Measurements from ENCODE around the gene KRTAP10-12.
A peak's percentile ranks its signal among the peaks of the same experiment; 100 is the strongest.
"Not testable (repeated sequence)": the region's sequence is repeated elsewhere in the genome, so short reads cannot be mapped to it uniquely, and the experiment has no call there.

The KRTAP10-12 gene, protein sequence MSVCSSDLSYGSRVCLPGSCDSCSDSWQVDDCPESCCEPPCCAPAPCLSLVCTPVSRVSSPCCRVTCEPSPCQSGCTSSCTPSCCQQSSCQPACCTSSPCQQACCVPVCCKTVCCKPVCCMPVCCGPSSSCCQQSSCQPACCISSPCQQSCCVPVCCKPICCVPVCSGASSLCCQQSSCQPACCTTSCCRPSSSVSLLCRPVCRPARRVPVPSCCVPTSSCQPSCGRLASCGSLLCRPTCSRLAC

DNA sequence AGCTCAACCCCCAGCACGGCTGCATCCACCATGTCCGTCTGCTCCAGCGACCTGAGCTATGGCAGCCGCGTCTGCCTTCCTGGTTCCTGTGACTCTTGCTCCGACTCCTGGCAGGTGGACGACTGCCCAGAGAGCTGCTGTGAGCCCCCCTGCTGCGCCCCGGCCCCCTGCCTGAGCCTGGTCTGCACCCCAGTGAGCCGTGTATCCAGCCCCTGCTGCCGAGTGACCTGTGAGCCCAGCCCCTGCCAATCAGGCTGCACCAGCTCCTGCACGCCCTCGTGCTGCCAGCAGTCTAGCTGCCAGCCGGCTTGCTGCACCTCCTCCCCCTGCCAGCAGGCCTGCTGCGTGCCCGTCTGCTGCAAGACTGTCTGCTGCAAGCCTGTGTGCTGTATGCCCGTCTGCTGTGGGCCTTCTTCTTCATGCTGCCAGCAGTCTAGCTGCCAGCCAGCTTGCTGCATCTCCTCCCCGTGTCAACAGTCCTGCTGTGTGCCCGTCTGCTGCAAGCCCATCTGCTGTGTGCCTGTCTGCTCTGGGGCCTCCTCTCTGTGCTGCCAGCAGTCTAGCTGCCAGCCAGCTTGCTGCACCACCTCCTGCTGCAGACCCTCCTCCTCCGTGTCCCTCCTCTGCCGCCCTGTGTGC is at the start of gene KRTAP10-12:
KRTAP10-12 (plus strand) TSS at position 1 of the 639 bp plus-strand sequence; CDS start at position 31, 30 bp downstream.
- DNase-seq, result peak in 1 of 3 experiments; percentile 52

DNA sequence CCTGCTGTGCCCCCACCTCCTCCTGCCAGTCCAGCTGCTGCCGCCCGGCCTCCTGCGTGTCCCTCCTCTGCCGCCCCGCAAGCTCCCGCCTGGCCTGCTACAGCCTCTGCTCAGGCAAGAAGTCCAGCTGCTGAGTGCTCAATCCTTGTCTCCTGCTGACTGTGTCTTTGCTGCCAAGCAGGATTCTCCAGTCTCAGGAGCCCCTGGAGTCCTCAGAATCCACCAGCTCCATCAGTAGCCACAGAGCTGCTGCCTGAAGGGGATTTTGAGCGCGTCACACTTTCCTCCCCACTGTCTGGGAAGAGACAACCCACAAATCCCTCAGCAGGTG is 49.8 kb upstream of the KRTAP10-12 start:
- peak in 2 of 3 experiments; percentile 69 to 87 for DNase-seq

DNA sequence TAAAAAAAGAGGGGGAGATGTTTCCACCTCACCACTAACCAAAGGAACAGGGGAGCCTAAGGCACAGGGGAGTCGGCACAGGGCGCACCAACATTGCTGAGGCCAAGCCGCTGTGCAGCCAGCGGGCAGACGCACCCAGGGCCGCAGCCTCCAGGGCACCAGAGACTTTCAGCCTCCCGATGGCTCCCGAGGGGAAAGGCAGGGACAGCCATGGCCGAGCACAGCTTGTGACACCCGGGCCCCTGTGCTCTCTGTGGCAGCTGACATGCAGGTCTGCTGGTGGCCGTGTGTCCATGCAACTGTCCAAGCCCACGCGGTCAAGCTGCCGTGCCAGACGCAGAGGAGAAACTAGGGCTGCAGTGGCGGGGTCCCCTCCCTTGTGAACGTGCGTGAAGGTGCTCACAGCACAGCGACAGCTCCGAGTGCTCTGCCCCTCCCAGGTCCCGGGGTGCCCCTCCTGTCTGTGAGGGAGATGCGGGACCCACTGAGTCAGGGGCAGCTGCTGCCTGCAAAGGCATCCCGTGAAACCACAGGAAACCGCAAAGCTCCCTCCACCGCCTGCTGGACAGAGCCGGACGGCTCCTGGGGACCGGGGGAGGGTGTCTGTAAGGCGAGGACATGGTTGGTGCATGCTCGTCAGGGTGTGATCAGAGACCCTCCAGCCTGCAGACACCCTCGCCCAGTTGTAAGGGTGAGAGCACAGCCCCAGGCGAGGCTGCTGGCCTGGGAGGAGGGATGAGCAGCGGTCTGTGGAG is 48.2 kb upstream of the KRTAP10-12 start:
- no peak for DNase-seq

DNA sequence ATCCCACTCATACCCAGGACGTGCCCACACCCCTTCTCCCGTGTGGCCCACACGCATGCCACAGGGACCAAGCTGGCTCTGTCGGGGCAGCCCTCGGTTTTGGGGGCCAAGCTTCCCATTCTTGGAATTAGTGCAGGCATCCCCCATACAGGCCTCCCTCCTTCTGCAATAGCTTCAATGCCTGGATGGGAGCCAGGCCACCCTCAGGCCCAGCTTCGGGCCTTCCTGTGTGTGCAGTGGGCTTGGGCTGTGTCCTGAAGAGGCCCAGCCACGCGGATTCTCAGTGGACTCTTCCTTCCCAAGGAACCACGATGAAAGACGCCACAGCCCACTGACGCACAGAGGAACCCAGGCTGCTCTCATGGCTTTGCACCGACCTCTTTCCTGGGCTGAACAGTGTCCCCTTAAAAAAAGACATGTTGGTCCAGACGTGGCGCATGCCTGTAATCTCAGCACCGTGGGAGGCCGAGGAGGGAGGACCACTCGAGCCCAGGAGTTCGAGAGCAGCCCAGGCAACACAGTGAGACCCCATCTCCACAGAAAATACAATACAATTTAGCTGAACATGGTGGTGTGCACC is 47.4 kb upstream of the KRTAP10-12 start:
- no peak for DNase-seq

DNA sequence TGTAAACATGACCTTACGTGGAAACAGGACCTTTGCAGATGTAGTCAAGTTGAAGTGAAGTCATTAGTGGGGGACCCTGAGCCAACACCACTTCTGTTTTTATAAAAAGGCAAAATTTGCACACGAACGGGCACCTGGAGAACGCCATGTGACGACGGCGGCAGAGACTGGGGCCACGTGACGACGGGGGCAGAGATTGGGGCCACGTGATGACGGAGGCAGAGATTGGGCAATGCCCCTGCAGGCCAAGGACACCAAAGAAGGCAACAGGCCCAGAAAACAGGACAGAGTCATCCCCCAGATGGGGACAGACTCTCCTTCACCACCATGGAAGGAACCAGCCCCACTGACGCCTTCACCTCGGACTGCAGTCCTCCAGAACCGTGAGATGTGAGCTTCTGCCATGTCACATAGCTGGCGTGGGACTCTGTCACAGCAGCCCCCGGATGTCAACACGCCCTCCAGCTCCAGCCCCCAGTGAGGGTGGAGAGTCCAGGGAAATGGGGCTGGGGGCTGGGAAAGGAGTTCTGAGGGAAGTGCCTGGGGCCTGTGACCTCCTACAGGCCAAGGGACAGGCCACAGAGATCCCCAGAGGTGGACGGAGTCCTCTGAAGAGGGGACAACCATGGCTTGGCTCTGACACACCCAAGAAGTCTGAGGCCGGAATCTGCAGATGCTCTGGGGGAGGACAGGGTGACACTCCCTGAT is 46.6 kb upstream of the KRTAP10-12 start:
- no peak for DNase-seq

DNA sequence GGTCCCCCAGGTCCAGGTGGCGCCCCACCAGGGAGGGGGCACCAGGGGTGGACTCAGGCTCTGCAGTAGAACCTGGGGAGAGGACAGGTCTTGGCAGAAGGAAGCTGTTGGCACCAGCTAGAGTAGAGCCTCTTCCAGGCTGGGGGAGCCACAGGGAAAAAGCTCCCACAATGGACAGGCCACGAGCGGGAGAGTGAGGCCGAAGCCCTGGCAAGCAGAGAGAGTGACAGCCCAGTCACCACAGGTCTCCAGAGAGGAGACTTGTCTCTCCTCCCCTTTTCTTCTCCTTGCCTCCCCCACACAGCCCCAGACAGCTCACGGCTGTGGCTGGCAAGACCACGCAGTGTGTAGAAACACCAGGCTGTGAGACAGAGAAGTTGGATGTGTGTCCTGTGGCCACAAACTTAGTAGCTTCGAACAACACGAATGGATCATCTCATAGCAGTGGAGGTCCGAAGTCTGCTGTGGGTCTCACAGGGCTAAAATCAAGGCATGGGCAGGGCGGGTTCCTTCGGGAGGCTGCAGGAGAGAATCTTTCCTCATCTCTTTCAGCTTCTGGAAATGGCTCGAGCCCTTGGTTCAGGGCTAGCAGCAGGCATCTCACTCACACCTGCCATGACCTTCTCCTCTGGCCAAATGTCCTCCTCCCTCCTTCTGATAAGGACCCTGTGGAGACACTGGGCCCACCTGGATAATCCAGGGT is 45.8 kb upstream of the KRTAP10-12 start:
- DNase-seq, result no peak

DNA sequence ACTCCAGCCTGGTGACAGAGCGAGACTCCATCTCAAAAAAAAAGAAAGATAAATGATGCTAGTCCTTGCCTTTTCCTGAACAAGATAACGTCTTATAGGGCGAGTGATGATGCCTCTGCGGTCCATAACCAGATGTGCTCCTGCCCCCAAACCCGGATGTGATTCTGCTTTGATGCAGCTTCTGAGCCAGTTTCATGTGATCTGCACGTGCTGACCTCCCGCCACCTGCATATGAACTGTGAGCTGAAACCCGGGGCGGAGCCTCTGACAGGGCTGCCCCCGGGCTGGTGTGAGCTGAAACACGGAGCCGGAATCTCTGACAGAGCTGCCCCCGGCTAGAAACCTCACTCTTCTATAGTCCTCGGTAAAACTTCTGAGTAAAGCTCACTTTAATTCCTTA is 43.8 kb upstream of the KRTAP10-12 start:
- peak in 2 of 3 experiments; percentile 71 to 85 for DNase-seq

DNA sequence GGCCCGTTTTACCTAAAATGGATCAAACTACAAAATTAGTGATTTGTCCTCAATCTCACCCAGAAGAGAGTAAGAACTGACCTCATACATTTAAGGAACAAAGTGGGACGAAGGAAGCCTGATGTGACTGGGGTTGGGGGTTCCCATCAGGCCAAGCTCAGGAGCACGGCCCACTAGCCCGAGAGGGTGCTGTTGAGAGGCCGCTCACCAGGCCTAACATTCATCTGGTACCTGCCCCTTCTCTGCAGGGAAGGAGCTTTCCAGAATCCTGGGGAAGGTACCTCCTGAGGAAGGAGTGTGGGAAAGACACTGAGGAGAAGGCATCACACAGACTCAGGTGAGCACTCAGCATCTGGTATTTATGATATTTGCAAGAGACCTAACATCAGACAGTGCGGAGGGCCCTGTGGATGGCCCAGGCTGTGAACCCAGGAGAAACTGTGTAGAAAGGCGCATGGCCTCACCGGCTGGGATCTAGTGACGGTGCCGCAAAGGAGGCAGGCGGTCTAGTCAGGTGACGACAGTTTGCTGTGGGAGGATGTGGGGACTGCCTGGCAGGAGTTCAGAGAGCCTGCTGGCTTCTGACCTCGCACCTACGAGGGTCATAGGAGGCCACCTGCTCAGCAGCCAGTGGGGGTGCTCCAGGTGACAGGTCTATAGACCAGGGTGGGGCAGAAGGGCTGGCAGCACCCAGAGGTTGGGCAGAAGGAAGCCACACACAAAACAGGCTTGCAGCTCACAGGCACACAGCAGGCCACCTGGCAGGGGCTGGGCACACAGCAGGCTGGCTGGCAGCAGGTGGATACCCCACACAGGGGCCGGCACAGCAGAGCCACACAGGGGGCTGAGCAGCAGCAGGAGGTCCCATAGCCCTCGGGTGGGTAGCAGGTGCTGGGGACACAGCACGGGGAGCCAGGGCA is 43.1 kb upstream of the KRTAP10-12 start:
- peak in 2 of 3 experiments; percentile 91 to 95 for DNase-seq

DNA sequence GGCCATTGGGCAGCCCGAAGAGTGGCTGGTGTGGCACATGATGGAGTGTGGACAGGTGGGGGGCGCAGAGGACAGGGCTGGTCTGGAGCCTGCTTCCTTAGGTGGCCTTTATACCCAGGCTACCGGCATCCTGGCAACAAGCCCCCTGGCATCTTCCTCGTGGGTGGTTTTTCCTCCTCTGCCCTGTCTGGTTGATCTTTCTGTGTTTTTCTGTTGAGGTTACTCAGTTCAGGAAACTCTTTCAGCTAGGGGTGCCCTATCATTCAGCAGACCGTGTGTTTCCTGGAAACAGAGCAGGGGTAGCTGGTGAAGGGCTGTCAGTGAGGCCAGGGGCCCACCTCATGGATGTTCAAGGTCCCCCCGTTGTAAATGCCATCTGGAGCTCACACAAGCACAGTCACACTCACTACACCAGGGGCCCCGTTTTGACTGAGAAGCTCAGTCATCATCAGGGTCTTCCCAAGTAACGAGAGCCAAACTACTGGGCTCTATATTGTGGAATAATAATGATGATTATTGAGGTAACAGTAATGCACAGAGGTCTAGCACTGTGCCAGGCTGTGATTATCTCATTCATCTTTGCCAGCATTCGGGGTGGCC is 42.3 kb upstream of the KRTAP10-12 start, which contains the start of gene KRTAP12-4:
KRTAP12-4 (minus strand) TSS at position 84 of the 600 bp plus-strand sequence; CDS start at position 39, 45 bp downstream.
- DNase-seq, result no peak

DNA sequence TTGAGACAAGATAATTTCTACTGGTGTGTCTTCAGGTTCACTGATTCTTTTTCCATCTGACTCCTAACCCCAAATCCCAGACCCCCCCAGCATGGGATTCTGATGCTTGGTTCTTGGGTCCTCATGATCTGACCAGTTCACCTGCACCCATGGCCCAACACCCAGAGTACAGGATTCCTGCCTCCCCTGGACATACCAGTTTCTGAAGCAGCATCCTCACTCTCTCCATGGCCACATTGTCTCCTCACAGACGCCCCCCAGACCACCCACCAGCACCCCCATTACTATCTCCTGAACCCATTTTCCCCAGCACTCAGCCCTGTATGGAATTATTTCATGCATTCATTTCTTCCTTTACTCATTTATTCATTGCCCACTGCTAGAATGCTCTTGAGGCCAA is 40.1 kb upstream of the KRTAP10-12 start:
- DNase-seq, result no peak

DNA sequence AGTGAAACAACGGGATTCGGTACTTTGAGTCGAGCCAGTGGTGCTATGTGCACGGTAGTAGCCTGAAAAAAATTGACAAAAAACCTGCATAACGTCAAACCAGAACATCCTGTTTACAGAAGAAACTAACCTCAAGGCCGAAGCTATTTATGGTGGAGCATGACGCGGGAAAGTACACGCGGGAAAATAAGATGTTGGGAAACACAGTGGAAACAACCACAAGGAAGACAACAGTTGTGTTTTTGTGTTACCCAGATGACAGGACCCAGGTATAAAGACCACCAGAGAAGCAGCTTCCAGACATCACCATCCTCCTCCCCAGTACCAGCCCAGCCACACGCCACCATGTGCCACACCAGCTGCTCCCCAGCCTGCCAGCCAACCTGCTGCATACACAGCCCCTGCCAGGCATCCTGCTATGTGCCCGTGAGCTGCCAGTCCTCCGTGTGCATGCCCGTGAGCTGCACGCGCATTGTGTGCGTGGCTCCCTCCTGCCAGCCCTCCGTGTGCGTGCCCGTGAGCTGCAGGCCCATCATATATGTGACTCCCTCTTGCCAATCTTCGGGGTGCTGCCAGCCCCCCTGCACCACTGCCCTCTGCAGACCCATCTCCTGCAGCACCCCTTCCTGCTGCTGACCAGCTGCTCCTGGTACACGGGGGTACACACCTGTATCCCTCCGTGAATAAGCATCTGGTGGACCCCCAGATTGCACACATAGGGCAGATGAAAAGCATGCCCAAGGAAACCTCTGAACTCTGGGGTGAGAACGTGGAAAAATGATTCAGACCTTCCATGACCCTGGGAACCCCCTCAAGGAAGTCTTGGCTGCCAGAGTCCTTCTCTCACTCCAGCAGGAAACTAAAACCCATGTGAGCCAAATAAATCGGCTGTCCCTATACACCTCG is 39.1 kb upstream of the KRTAP10-12 start, which contains the start of gene KRTAP12-3:
KRTAP12-3 (plus strand) TSS at position 298 of the 906 bp plus-strand sequence; CDS start at position 346, 48 bp downstream.
- DNase-seq, result no peak

DNA sequence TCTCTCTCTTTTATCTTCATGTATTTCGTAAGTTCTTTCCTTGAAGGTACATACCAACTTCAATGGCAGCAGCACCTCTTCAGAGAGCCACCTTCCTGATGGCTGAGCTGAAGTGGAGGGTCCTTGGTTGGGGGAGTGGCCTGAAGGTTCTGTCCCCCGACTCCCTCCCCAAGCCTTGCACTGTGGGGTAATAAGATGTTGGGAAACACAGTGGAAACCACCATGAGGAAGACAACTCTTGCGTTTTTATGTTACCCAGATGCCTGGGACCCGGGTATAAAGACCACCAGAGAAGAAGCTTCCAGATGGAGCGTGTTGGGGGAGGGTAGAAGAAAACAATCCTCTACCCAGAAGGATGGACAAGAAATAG is 38.4 kb upstream of the KRTAP10-12 start:
- DNase-seq, result no peak

DNA sequence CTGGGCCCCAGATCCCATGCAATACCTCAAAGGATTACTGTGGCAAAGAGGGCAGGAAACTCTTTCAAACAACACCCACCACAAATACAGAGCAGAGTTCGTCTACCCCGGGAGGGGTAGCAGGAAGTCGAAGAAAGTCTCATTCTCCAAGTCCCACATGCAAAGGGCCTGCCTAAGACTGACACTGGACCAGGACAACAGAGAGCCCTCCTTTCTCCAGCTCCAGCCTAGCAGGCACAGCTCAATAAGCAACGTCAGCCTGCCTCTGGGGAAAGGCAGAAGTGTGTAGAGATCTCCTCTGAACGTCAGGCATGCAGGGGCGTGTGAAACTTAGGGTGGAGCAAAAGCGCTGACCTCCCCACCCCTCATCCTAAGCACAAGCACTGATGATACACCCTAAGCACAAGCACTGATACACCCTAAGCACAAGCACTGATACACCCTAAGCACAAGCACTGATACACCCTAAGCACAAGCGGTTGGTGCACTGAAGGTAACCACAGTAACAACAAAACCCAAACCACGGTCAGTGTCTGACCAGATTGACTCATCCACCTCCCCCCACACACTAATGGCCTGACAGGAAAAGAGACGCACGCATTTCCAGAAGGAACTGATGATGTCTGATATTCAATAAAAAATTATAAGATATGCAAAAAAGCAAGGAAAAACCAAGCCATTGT is 37.9 kb upstream of the KRTAP10-12 start:
- DNase-seq, result no peak

DNA sequence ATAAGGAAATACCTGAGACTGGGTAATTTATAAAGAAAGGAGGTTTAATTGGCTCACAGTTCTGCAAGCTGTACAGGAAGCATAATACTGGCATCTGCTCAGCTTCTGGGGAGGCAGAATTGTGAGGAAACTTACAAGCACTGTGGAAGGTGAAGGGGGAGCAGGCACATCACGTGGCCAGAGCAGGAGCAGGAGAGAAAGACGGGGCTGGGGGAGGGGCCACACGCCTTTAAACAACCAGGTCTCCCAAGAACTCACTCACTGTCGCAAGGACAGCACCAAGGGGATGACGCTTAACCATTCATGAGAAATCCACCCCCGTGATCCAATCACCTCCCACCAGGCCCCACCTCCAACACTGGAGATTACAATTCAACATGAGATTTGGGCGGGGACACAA is 35.4 kb upstream of the KRTAP10-12 start:
- not testable (repeated sequence) for DNase-seq

DNA sequence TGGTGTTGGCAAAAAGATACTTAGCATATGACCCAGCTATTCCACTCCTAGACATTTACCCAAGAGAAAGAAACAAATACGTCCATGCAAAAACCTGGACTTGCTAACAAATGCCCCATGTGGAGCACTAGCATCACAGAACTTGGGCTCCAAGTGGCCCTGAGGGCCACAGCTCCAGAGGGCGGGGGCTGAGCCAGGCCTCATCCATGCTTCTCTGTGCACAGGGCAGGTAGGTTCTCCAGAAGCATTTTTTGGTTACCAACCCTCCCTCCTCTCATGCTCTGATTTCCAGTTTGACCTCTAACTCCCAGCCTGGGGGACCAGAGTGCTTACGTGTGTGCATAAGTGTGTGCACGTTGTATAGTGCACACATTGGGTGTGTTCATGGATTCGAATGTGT is 32.3 kb upstream of the KRTAP10-12 start:
- DNase-seq, result no peak

DNA sequence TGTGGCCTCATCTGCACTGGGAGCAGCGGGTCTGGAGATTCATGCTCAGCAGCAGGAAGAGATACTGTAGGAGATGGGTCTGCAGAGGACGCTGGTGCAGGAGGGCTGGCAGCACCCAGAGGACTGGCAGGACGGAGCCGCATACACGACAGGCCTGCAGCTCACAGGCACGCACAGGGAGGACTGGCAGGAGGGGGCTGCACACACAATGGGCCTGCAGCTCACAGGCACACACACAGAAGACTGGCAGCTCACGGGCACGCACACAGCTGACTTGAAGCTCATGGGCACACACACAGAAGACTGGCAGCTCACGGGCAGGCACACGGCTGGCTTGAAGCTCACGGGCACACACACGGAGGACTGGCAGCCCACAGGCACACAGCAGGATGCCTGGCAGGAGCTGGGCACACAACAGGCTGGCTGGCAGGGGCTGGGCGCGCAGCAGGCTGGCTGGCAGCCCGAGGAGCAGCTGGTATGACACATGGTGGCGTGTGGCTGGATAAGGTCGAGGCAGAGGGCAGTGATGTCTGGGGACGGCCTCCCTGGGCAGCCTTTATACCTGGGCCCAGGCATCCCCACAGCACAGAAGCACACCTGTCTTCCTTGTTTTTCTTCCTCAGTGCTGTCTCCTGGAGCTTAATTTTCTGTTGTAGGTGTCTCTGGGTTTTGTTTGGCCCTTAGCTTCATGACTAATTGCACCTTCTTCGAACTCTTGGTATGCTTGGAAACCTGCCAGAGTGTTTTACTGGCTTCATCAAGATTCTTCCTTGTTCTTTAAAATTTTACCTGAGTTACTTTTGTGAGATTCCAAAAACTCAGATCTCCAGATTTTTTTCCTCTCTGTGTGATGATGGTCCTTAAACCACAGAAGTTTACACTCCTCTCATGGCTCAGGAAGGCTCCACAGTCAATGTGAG is 30.3 kb upstream of the KRTAP10-12 start, which contains the start of gene KRTAP12-2:
KRTAP12-2 (minus strand) TSS at position 527 of the 920 bp plus-strand sequence; CDS start at position 486, 41 bp downstream.
- DNase-seq, result peak in 2 of 3 experiments; percentile 48 to 73

DNA sequence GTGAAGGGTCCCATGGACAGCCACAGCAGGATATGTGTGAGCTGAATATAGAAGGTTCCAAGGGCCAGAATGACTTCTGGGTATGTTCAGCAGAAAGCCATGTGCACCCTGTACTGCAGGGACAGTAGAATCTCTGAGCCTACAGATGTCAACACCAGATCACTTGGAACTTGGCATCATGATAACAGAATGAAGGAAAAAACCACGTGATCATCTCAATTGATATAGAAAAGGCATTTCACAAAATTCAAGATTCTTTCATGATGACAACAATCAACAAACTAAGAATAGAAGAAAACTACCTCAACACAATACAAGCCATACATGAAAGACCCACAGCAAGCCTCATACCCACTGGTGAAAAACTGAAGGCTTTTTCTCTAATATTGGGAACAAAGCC is 29.4 kb upstream of the KRTAP10-12 start:
- DNase-seq, result no peak

Measured in NCI-H1417 (cell line).